GM18861 (cell line): Measurements from ENCODE around the gene DMGDH.

Experiments used
- ATAC-seq: cut with Tn5 transposase; IDR thresholded peaks from one replicate; pipeline ENCODE4 v1.9.1; 2021; ENCODE audit not compliant: unreplicated experiment

Gene DMGDH

GRCh38 chr5:78979909-78980308, 89.6 kb downstream of the DMGDH start:
- ATAC-seq, result no peak

- ATAC-seq, result no peak
Measured at GRCh38 chr5:78979117-78979742, 90.2 kb downstream of the DMGDH start.

- no peak for ATAC-seq
Measured at GRCh38 chr5:78975035-78975434, 94.4 kb downstream of the DMGDH start.

- ATAC-seq, result no peak
Measured at GRCh38 chr5:78974601-78975000, 94.9 kb downstream of the DMGDH start.

- no peak for ATAC-seq
Measured at GRCh38 chr5:78974011-78974410, 95.5 kb downstream of the DMGDH start.

- no peak for ATAC-seq
Measured at GRCh38 chr5:78972654-78973428, 96.6 kb downstream of the DMGDH start.

- ATAC-seq, result no peak
Measured at GRCh38 chr5:78971998-78972397, 97.5 kb downstream of the DMGDH start.

- ATAC-seq, result no peak
Measured at GRCh38 chr5:78968781-78969180, 100.7 kb downstream of the DMGDH start.

GRCh38 chr5:78964889-78965288, 104.6 kb downstream of the DMGDH start:
- ATAC-seq, result no peak

- no peak for ATAC-seq
Measured at GRCh38 chr5:78961743-78962142, 107.7 kb downstream of the DMGDH start.

GRCh38 chr5:78959767-78960166, 109.7 kb downstream of the DMGDH start:
- ATAC-seq, result no peak

GRCh38 chr5:78958672-78959445, 110.6 kb downstream of the DMGDH start:
- ATAC-seq, result no peak

- ATAC-seq, result no peak
Measured at GRCh38 chr5:78956901-78957300, 112.6 kb downstream of the DMGDH start.

- no peak for ATAC-seq
Measured at GRCh38 chr5:78953092-78953800, 116.2 kb downstream of the DMGDH start.
